ENCODE measurements around the gene KRTAP9-1.
"Not testable (repeated sequence)": the region's sequence is repeated elsewhere in the genome, so short reads cannot be mapped to it uniquely, and the experiment has no call there.

Gene KRTAP9-1

GRCh38 chr17:41184480-41184961 lies 5.2 kb upstream of the KRTAP9-1 start, which contains the start of gene KRTAP4-1:
Gene KRTAP4-1, minus strand, starts transcription at chr17:41184911. Its CDS starts 57 bp downstream, at chr17:41184854.
- no peak for DNase-seq

GRCh38 chr17:41185001-41185400 lies 4.7 kb upstream of the KRTAP9-1 start:
- DNase-seq = no peak

GRCh38 chr17:41186872-41187271 lies 2.8 kb upstream of the KRTAP9-1 start:
- DNase-seq = no peak

- no peak for DNase-seq
These were observed 641 bp downstream of the KRTAP9-1 start for GRCh38 chr17:41190328-41190727.

GRCh38 chr17:41196068-41196467 lies 6.4 kb downstream of the KRTAP9-1 start:
- no peak for DNase-seq

- DNase-seq = no peak
These were observed 9.9 kb downstream of the KRTAP9-1 start for GRCh38 chr17:41199421-41200078.

- DNase-seq = no peak
These were observed 22.3 kb downstream of the KRTAP9-1 start for GRCh38 chr17:41211845-41212466.

GRCh38 chr17:41212524-41213169 lies 23.0 kb downstream of the KRTAP9-1 start:
- no peak for DNase-seq

- DNase-seq = no peak
These were observed 26.0 kb downstream of the KRTAP9-1 start for GRCh38 chr17:41215681-41216080.

- DNase-seq = no peak
These were observed 34.1 kb downstream of the KRTAP9-1 start for GRCh38 chr17:41223821-41224220.

- no peak for DNase-seq
These were observed 36.4 kb downstream of the KRTAP9-1 start for GRCh38 chr17:41226051-41226450.

- DNase-seq = not testable (repeated sequence)
These were observed 37.0 kb downstream of the KRTAP9-1 start, which contains the start of gene KRTAP9-2 for GRCh38 chr17:41226598-41227095. Gene KRTAP9-2, plus strand, starts transcription at chr17:41226648. Its CDS starts 7 bp downstream, at chr17:41226655.

GRCh38 chr17:41230094-41230493 lies 40.4 kb downstream of the KRTAP9-1 start:
- DNase-seq = no peak

- DNase-seq = no peak
These were observed 42.0 kb downstream of the KRTAP9-1 start for GRCh38 chr17:41231731-41232130.

GRCh38 chr17:41232399-41233105 lies 42.9 kb downstream of the KRTAP9-1 start, which contains the start of gene KRTAP9-3:
Gene KRTAP9-3, plus strand, starts transcription at chr17:41232449. Its CDS starts 53 bp downstream, at chr17:41232502.
- DNase-seq = not testable (repeated sequence)

- not testable (repeated sequence) for DNase-seq
These were observed 47.4 kb downstream of the KRTAP9-1 start for GRCh38 chr17:41237116-41237515.

- DNase-seq = not testable (repeated sequence)
These were observed 48.3 kb downstream of the KRTAP9-1 start, which contains the start of gene KRTAP9-8 for GRCh38 chr17:41237949-41238437. Gene KRTAP9-8, plus strand, starts transcription at chr17:41237999. Its CDS starts 53 bp downstream, at chr17:41238052.

Data from T-helper 1 cell (primary cell).